SK-N-SH (cell line): Measurements from ENCODE around the gene KIAA1210. TPM values are rescaled to one million over a fixed set of nuclear protein-coding genes. Genes with fewer than 3 reads are reported as not detected.

Source experiments
- CTCF ChIA-PET: fragments of 300-600, 350-600 bp; formaldehyde crosslinking; extraction: SDS; loops from one replicate; lab custom pipeline; 2021; lab: Yijun Ruan, JAX
- POLR2A ChIA-PET: fragments of 350-600 bp; sonication (Branson Sonifier 250); formaldehyde crosslinking; extraction: SDS; loops from one replicate; lab custom pipeline; 2020; ENCODE audit warnings: antibody characterized with exemption, inconsistent platforms; lab: Yijun Ruan, JAX
- DNase-seq: peaks from one replicate; pipeline ENCODE4 v3.0.0; 2012
- H2AFZ ChIP-seq: fragments of 200-600 bp; sonication (generic); 2 replicates; pipeline ENCODE4 v1.8.1; 2016; ENCODE audit warnings: antibody characterized with exemption, mild to moderate bottlenecking, low read depth
- H3F3A ChIP-seq: fragments of 200-600 bp; sonication (generic); replicated peaks from 2 replicates; pipeline ENCODE3; 2016; ENCODE audit warnings: antibody characterized with exemption, mild to moderate bottlenecking; ENCODE audit not compliant: insufficient read depth
- H3K27ac ChIP-seq, 2 experiments: fragments of 200-500 bp in 1 of 2; fragments of 200-600 bp in 1 of 2; sonication (Bioruptor generic) in 1 of 2; sonication (generic), shearing (Covaris generic) in 1 of 2; 2 replicates each; pipeline versions ENCODE4 v1.5.1 to v1.6.1; 2014 to 2016; ENCODE audit warnings: low read depth in 2 of 2, inconsistent platforms in 1 of 2, low read length in 1 of 2, mild to moderate bottlenecking in 1 of 2, mixed read lengths in 1 of 2
- H3K27me3 ChIP-seq: fragments of 200-600 bp; sonication (generic), shearing (Covaris generic); 2 replicates; pipeline ENCODE4 v1.6.1; 2016; ENCODE audit warnings: mixed run types; ENCODE audit not compliant: insufficient read depth
- H3K36me3 ChIP-seq, 2 experiments: fragments of 200-500 bp in 1 of 2; fragments of 200-600 bp in 1 of 2; sonication (Bioruptor generic) in 1 of 2; sonication (generic) in 1 of 2; replicated peaks in 1 of 2; 2 replicates each; pipeline versions ENCODE3 to v1.5.1; 2014 to 2016; ENCODE audit warnings: low read length in 1 of 2, mild to moderate bottlenecking in 1 of 2; ENCODE audit not compliant: insufficient read depth in 2 of 2, control insufficient read depth in 1 of 2
- H3K4me1 ChIP-seq, 2 experiments: fragments of 200-500 bp in 1 of 2; fragments of 200-600 bp in 1 of 2; sonication (Bioruptor generic) in 1 of 2; sonication (generic), shearing (Covaris generic) in 1 of 2; 2 replicates each; pipeline versions ENCODE4 v1.5.1 to v1.6.1; 2014 to 2016; ENCODE audit warnings: low read depth in 1 of 2, low read length in 1 of 2, mixed run types in 1 of 2; ENCODE audit not compliant: insufficient read depth in 2 of 2, control insufficient read depth in 1 of 2
- H3K4me2 ChIP-seq: fragments of 200-600 bp; sonication (generic), shearing (Covaris generic); 2 replicates; pipeline ENCODE4 v1.6.1; 2017; ENCODE audit warnings: mixed run types
- H3K4me3 ChIP-seq, 2 experiments: fragments of 200-500 bp in 1 of 2; fragments of 200-600 bp in 1 of 2; sonication (Bioruptor generic) in 1 of 2; sonication (generic), shearing (Covaris generic) in 1 of 2; 2 replicates each; pipeline versions ENCODE4 v1.5.1 to v1.8.1; 2014 to 2016; ENCODE audit warnings: low read depth in 2 of 2, inconsistent platforms in 1 of 2, low read length in 1 of 2, mild to moderate bottlenecking in 1 of 2, mixed read lengths in 1 of 2, moderate library complexity in 1 of 2
- H3K79me2 ChIP-seq: fragments of 200-600 bp; sonication (generic); 2 replicates; pipeline ENCODE4 v1.8.1; 2017; ENCODE audit warnings: mild to moderate bottlenecking; ENCODE audit not compliant: insufficient read depth
- H3K9ac ChIP-seq: fragments of 200-600 bp; sonication (generic); 2 replicates; pipeline ENCODE4 v1.6.1; 2017; ENCODE audit warnings: mixed run types
- H3K9me2 ChIP-seq: fragments of 200-600 bp; sonication (generic); 2 replicates; pipeline ENCODE4 v1.6.1; 2017; ENCODE audit warnings: mixed run types
- H3K9me3 ChIP-seq: fragments of 200-600 bp; sonication (generic); 2 replicates; pipeline ENCODE4 v1.6.1; 2017; ENCODE audit warnings: mixed run types, mild to moderate bottlenecking, moderate library complexity
- H4K20me1 ChIP-seq: fragments of 200-600 bp; sonication (generic); 2 replicates; pipeline ENCODE4 v1.6.1; 2017; ENCODE audit warnings: mild to moderate bottlenecking, mixed run types; ENCODE audit not compliant: insufficient read depth
- EP300 ChIP-seq, 2 experiments: IDR thresholded peaks; 2 replicates each; pipeline versions ENCODE4 v1.4.0 to v1.6.1; 2012; ENCODE audit warnings: borderline replicate concordance in 1 of 2, low read depth in 1 of 2, low read length in 1 of 2
- FOSL2 ChIP-seq: IDR thresholded peaks from 2 replicates; pipeline ENCODE4 v1.4.0; 2012; ENCODE audit warnings: low read depth, mild to moderate bottlenecking, moderate library complexity, borderline replicate concordance
- GABPA ChIP-seq: IDR thresholded peaks from 2 replicates; pipeline ENCODE4 v1.4.0; 2012; ENCODE audit warnings: low read depth, mild to moderate bottlenecking
- JUND ChIP-seq: IDR thresholded peaks from 2 replicates; pipeline ENCODE4 v1.4.0; 2012
- MAX ChIP-seq: IDR thresholded peaks from 2 replicates; pipeline ENCODE4 v1.4.0; 2012; ENCODE audit warnings: low read depth
- NFIC ChIP-seq: IDR thresholded peaks from 2 replicates; pipeline ENCODE4 v1.4.0; 2012; ENCODE audit warnings: borderline replicate concordance
- NRF1 ChIP-seq: IDR thresholded peaks from 2 replicates; pipeline ENCODE4 v1.6.1; 2012; ENCODE audit warnings: low read depth, mild to moderate bottlenecking, low read length
- RFX5 ChIP-seq: IDR thresholded peaks from 2 replicates; pipeline ENCODE4 v1.6.1; 2012; ENCODE audit warnings: mild to moderate bottlenecking, improper control_type of control experiment, low read length
- TAF1 ChIP-seq: IDR thresholded peaks from 2 replicates; pipeline ENCODE4 v1.6.1; 2012; ENCODE audit warnings: low read depth, mild to moderate bottlenecking, low read length, moderate library complexity, borderline replicate concordance
- TEAD4 ChIP-seq: IDR thresholded peaks from 2 replicates; pipeline ENCODE4 v1.4.0; 2012; ENCODE audit warnings: mild to moderate bottlenecking, borderline replicate concordance; ENCODE audit not compliant: insufficient read depth
- ZBTB33 ChIP-seq: IDR thresholded peaks from 2 replicates; pipeline ENCODE4 v1.4.0; 2012; ENCODE audit warnings: low read depth, borderline replicate concordance
- WGBS: methylation state at CpG from one replicate; pipeline ENCODE4 v1.1.6; 2017; ENCODE audit warnings: low lambda C conversion rate; 5-methylcytosine and 5-hydroxymethylcytosine counted together
- polyA plus RNA-seq, 3 experiments: library from polyadenylated mRNA; depleted of rRNA; stranded (reverse); fragments of >200 nt; gene quantifications; 2 replicates each; pipeline ENCODE4 v1.2.3, GENCODE V29; 2012
- TF ChIP-seq, protein P1 (sequence below): fragments of 200-600 bp; sonication (generic); IDR thresholded peaks from 2 replicates; pipeline ENCODE4 v1.6.1; 2017; ENCODE audit warnings: antibody characterized with exemption, mild to moderate bottlenecking, moderate library complexity
- TF ChIP-seq, protein P2 (sequence below): IDR thresholded peaks from 2 replicates; pipeline ENCODE4 v1.4.0; 2012; ENCODE audit warnings: low read depth, borderline replicate concordance

Gene KIAA1210
- polyA plus RNA-seq, 1 of the 3 experiments (the other 2 are of a cell fraction), result not detected

- no peak for DNase-seq
- POLR2A ChIA-PET, result no interaction called here
- 51% methylated on average over 2 of the region's 2 CpGs for WGBS
Observed at GRCh38 chrX:119045884-119046283, 81.7 kb downstream of the KIAA1210 start.

DNA sequence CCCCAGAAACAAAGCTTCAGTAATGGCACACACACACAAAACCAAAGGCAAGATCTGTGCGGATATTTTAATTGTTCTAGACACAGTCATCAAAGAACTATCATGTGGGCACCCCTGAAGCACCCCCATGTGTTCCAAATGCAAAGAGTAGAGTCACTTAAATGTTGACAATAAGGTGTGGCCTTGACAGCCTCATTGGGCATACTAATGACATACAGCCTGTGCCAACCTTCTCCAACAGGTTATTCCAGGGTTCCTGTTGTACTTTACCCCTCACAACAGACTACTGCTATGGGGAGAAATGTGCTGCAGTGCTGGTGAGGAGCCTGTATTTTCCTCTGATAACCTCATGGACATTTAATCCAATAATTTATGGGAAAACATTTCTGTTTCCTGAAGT, 84.6 kb downstream of the KIAA1210 start:
- POLR2A ChIA-PET, result no interaction called here

More at GRCh38 chrX:119045884-119046283, 81.7 kb downstream of the KIAA1210 start:
- Histone ChIP-seq H3K9me2 (no peaks in the 10 kb centered on the region), H3K4me1 (0 out of 4 replicates have a peak, but pooled peaks cover 0 to 3% of the 10 kb centered on the region in 2 experiments), H3K9me3 (no peaks in the 10 kb centered on the region), H3K36me3 (no peaks in the 10 kb centered on the region), H3F3A (no peaks in the 10 kb centered on the region), H4K20me1 (no peaks in the 10 kb centered on the region), H3K79me2 (no peaks in the 10 kb centered on the region), H3K27ac (no peak overlapping the region), H3K27me3 (no peaks in the 10 kb centered on the region; the same call in 1 of the 2 replicates), H2AFZ (no peak overlapping the region), H3K9ac (no peak overlapping the region), H3K4me3 (no peak overlapping the region), H3K4me2 (no peak overlapping the region)
- TF ChIP-seq ZBTB33 (no peak), JUND (no peak)
- TF ChIP-seq, protein P1, sequence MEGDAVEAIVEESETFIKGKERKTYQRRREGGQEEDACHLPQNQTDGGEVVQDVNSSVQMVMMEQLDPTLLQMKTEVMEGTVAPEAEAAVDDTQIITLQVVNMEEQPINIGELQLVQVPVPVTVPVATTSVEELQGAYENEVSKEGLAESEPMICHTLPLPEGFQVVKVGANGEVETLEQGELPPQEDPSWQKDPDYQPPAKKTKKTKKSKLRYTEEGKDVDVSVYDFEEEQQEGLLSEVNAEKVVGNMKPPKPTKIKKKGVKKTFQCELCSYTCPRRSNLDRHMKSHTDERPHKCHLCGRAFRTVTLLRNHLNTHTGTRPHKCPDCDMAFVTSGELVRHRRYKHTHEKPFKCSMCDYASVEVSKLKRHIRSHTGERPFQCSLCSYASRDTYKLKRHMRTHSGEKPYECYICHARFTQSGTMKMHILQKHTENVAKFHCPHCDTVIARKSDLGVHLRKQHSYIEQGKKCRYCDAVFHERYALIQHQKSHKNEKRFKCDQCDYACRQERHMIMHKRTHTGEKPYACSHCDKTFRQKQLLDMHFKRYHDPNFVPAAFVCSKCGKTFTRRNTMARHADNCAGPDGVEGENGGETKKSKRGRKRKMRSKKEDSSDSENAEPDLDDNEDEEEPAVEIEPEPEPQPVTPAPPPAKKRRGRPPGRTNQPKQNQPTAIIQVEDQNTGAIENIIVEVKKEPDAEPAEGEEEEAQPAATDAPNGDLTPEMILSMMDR, result no peak
- CTCF ChIA-PET, result interaction anchor here (0.6 kb wide), 1 partner anchor 302 kb away, joined by 3 read pairs; no protein-coding TSS in a partner anchor

More for the DNA sequence above, 84.6 kb downstream of the KIAA1210 start:
- Histone ChIP-seq H3K79me2 (no peaks in the 10 kb centered on the region), H3K9me2 (no peaks in the 10 kb centered on the region), H3F3A (no peaks in the 10 kb centered on the region), H3K9me3 (no peaks in the 10 kb centered on the region), H3K4me2 (no peak overlapping the region), H3K9ac (no peak overlapping the region), H4K20me1 (no peaks in the 10 kb centered on the region), H3K27ac (no peak overlapping the region), H3K36me3 (no peaks in the 10 kb centered on the region), H3K4me1 (0 out of 4 replicates have a peak, but pooled peaks cover 0 to 7% of the 10 kb centered on the region in 2 experiments), H3K4me3 (no peak overlapping the region), H2AFZ (no peak overlapping the region), H3K27me3 (no peaks in the 10 kb centered on the region; the same call in 1 of the 2 replicates)
- WGBS, result 27% methylated on average over 1 of the region's 1 CpG
- no peak for DNase-seq
- CTCF ChIA-PET, result interaction anchor here (1.1 kb wide), 1 partner anchor 12 kb away, joined by 3 read pairs; no protein-coding TSS in a partner anchor
- TF ChIP-seq RFX5, result no peak
- TF ChIP-seq TEAD4, result no peak
- no peak for TF ChIP-seq TAF1
- no peak for TF ChIP-seq NFIC
- TF ChIP-seq FOSL2, result no peak
- TF ChIP-seq MAX, result no peak
- no peak for TF ChIP-seq NRF1
- TF ChIP-seq, protein P2, sequence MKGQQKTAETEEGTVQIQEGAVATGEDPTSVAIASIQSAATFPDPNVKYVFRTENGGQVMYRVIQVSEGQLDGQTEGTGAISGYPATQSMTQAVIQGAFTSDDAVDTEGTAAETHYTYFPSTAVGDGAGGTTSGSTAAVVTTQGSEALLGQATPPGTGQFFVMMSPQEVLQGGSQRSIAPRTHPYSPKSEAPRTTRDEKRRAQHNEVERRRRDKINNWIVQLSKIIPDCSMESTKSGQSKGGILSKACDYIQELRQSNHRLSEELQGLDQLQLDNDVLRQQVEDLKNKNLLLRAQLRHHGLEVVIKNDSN, result no peak
- TF ChIP-seq EP300 (IDR thresholded peaks at IDR 0.05; ENCODE audit: borderline replicate concordance in 1 of 2, low read depth in 1 of 2, low read length in 1 of 2), result no peak
- TF ChIP-seq GABPA, result no peak
